ENCODE measurements around the gene KIF26A. TPM values are rescaled to one million over a fixed set of nuclear protein-coding genes. Genes with fewer than 3 reads are reported as not detected.

Gene KIF26A
- total and polyA plus RNA-seq, 2 donors (not counting 1 experiment from before 2014, with no cell fraction given), result 0.15 TPM; not detected in 1

DNA sequence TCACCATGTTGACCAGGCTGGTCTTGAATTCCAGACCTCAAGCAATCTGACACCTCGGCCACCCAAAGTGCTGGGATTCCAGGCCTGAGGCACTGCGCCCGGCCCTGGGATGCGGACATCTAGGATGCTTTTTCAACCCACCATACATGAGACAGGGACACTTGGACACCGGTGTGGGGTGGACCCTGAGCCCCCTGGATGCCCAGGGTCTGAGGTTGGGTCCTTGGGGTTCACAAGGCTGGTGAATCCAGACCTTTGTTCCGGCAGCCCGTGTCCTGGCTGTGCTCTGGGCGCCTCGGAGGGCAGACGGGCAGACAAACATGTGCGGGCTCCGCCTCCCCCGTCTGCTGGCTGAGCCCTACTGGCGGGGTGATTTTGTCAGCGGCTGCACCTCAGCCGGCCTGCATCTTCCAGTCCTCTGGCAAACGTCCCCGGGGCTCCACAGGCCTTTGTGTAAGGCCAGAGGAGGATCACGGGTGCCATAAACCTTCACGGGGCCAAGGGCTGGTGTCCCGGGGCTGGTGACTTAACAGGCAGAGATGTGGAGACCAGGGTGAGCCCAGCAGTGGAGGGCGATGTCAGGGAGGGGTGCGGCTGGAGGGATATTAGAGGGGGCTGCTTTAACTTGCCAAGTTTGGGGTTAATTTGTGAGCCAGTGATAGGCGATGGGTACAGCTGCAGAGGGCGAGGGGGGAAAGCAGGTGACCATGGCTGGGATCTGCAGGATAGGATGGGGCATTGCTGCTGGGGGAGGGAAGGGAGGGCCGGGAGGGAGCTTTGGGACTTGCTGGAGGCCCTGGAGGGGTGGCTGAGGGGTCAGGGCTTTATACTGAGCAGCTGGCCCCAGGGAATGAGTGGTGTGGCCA lies 47.1 kb upstream of the KIF26A start:
- H3K36me3 ChIP-seq (replicated peaks in 1 of 2; ENCODE audit: control extremely low read depth in 1 of 2, control insufficient read depth in 1 of 2, extremely low read depth in 1 of 2, insufficient read depth in 2 of 2, low read length in 1 of 2), result no peaks in the 10 kb centered on the region
- DNase-seq (no peak), ATAC-seq (ENCODE audit: low read depth) (no peak)
- H4K20me1 ChIP-seq (ENCODE audit: control insufficient read depth, insufficient read depth, low read length, poor library complexity, severe bottlenecking), result no peaks in the 10 kb centered on the region
- H3K4me3 ChIP-seq (ENCODE audit: control extremely low read depth in 1 of 5, extremely low read depth in 1 of 5, insufficient read depth in 1 of 5, low read depth in 2 of 5, low read length in 4 of 5), result no peak overlapping the region
- Mint-ChIP-seq H3K27me3 (peaks cover 9% of the 10 kb centered on the region), H3K9me3 (ENCODE audit: insufficient read depth) (no peaks in the 10 kb centered on the region), H3K4me1 (peaks cover 7% of the 10 kb centered on the region), H3K4me3 (no peak overlapping the region), H3K27ac (no peak overlapping the region)
- no peak overlapping the region for H3K9ac ChIP-seq (ENCODE audit: low read length)
- no peak overlapping the region for H3K27ac ChIP-seq (ENCODE audit: low read length in 2 of 2)
- no peak overlapping the region for H3K4me2 ChIP-seq (replicated peaks; ENCODE audit: low read depth, low read length, poor library complexity, severe bottlenecking)
- no peak for TF ChIP-seq EZH2 (IDR thresholded peaks at IDR 0.05; ENCODE audit: borderline replicate concordance, insufficient read depth, low read depth, low read length, poor library complexity, severe bottlenecking)
- TF ChIP-seq, protein P1, sequence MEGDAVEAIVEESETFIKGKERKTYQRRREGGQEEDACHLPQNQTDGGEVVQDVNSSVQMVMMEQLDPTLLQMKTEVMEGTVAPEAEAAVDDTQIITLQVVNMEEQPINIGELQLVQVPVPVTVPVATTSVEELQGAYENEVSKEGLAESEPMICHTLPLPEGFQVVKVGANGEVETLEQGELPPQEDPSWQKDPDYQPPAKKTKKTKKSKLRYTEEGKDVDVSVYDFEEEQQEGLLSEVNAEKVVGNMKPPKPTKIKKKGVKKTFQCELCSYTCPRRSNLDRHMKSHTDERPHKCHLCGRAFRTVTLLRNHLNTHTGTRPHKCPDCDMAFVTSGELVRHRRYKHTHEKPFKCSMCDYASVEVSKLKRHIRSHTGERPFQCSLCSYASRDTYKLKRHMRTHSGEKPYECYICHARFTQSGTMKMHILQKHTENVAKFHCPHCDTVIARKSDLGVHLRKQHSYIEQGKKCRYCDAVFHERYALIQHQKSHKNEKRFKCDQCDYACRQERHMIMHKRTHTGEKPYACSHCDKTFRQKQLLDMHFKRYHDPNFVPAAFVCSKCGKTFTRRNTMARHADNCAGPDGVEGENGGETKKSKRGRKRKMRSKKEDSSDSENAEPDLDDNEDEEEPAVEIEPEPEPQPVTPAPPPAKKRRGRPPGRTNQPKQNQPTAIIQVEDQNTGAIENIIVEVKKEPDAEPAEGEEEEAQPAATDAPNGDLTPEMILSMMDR (IDR thresholded peaks at IDR 0.05), result no peak
- no peak overlapping the region for H2AFZ ChIP-seq (ENCODE audit: insufficient read depth, low read depth, low read length, poor library complexity, severe bottlenecking)
- CTCF ChIA-PET, result interaction anchor here (1.1 kb wide), 1 partner anchor 13 kb away, joined by 6 read pairs; no protein-coding TSS in a partner anchor
- no peaks in the 10 kb centered on the region for H3K9me3 ChIP-seq (ENCODE audit: control extremely low read depth in 1 of 3, control insufficient read depth in 2 of 3, insufficient read depth in 1 of 3, low read length in 2 of 3)
- WGBS (ENCODE audit: insufficient coverage), result 80% methylated on average over 23 of the region's 26 CpGs
- H3K4me1 ChIP-seq (ENCODE audit: control insufficient read depth in 2 of 2, insufficient read depth in 2 of 2, low read length in 2 of 2), result peaks cover 0 to 6% of the 10 kb centered on the region in 2 donors
- POLR2A ChIA-PET, result no interaction called here
- intact Hi-C loops (cut with micrococcal nuclease), result no loop called here
- H3K27me3 ChIP-seq (replicated peaks in 1 of 4; ENCODE audit: control extremely low read depth in 1 of 4, control insufficient read depth in 3 of 4, insufficient read depth in 4 of 4, low read length in 3 of 4), result peaks cover 0 to 21% (median 2%) of the 10 kb centered on the region in 4 experiments
- H3K79me2 ChIP-seq (ENCODE audit: control insufficient read depth, insufficient read depth, low read length), result no peaks in the 10 kb centered on the region
